ENCODE results near the gene GDPGP1.
"Not testable (repeated sequence)": the region's sequence is repeated elsewhere in the genome, so short reads cannot be mapped to it uniquely, and the experiment has no call there.

GDPGP1 gene

DNA sequence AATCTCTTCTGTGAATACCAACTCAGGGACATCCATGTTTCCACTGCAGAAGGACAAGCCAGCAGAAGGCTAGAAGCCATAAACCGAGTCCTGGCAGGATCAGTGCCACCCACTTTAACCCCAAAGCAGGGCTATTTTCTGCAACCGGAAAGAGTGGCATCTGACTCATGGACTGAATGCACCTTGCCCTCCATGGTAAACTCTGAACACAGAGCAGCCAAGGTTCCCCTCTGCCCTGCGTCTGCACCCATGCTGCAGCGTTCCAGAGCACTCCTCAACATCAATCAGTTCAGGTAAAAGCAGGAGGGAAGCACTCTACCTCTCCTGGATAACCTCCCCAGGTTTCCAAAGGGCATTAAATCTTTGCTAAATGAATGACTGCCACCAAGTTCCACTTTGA lies 30.7 kb downstream of the GDPGP1 start:
- DNase-seq, result peak; percentile 8

DNA sequence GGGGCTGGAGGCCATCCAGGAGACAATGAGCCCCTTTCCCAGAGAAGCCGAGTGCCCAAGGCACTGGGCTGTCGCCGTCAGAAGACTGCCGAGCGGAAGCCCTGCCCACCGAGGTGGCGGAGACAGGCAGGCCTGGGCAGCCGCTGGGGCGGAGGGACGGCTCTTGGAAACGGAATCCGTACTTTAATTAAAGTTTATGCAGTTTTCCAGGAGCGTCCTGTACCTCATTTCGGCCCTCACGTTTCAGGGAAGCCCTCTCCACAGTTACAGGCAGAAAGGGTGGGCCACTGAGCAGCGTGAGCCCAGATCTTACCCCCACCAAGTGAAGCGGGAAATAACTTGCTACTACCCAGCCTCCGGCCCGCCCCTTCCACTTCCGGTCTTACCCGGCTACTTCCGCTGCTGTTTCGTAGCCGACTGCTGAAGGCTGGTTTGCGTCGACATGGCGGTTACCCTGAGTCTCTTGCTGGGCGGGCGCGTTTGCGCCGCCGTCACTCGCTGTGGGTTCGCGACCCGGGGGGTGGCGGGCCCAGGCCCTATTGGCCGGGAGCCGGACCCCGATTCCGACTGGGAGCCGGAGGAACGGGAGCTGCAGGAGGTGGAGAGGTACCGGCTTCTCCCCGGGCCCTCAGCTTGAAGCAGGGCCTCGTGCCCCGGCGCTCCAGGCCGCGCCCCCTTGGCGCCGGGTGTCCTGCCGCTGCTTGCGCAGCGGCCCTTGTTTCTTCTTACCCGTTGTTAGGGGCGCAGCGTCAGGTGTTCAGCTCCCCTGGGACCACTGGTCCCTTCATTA lies 31.5 kb downstream of the GDPGP1 start, which contains the start of gene NGRN:
TSS of gene NGRN (plus strand) at position 402 of the 790 bp plus-strand sequence. CDS start at position 443, 41 bp downstream.
- peak; percentile 87 for DNase-seq

GRCh38 chr15:90266061-90266431 lies 32.0 kb downstream of the GDPGP1 start:
- no peak for DNase-seq

- DNase-seq, result no peak
Observed at GRCh38 chr15:90266485-90266884, 32.5 kb downstream of the GDPGP1 start.

GRCh38 chr15:90268415-90268814 lies 34.4 kb downstream of the GDPGP1 start:
- DNase-seq, result no peak

- no peak for DNase-seq
Observed at GRCh38 chr15:90270502-90271150, 36.6 kb downstream of the GDPGP1 start.

GRCh38 chr15:90271459-90272166 lies 37.6 kb downstream of the GDPGP1 start:
- DNase-seq, result no peak

GRCh38 chr15:90278467-90278866 lies 44.5 kb downstream of the GDPGP1 start:
- DNase-seq, result not testable (repeated sequence)

- DNase-seq, result not testable (repeated sequence)
Observed at GRCh38 chr15:90280743-90281142, 46.7 kb downstream of the GDPGP1 start.

DNA sequence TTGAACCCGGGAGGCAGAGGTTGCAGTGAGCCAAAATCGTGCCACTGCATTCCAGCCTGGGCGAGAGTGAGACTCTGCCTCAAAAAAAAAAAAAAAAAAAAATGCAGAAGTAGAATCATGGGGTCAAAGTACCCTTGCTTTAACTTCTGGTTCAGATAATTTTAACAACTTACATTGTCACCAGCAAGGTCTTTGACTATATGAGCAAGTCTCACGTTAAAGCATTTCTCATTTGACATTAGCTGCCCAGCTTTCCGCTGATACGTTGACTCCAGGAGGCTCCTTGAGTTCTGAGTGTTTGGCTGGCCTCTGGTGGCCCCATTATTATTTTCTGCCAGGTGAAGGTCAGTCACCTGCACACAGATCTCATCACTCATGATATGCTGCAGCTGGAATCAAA lies 47.6 kb downstream of the GDPGP1 start:
- not testable (repeated sequence) for DNase-seq

DNA sequence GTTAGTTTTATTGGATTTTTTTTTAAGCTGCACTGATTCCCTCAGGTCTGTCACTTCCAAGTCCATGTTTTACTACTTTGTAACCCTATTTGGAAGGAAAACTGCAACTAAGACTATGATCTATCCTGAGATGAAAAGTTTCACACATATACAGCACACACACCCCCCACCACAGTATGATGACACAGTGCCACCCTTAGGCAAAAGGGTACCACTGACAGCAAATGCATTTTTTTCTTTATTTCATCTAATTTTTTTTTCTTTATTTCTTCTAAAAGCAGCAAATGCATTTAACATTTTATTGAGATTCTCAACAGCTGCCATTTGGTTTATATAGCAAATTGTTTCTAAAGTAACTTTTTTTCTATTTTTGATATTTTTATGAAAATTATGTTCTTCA lies 52.7 kb downstream of the GDPGP1 start:
- peak; percentile 30 for DNase-seq

DNA sequence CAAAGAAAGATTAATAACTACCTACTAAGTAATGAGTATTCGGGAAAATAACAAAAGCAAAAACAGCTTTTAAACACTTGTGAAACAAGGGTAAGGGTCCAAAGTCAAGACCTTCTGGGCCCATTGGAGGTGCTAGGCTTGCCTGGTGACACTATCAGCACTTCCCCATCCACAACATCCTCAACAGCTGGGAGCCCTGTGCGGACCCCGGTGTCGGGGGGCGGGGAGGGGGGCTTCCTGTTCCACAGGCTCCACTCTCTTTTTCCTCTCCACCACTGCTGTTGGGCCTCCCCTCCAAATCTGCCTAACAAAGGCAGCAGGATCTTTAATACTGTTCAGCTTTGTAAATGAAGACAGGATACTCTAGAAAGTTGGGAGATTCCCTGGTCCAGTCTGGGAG lies 53.1 kb downstream of the GDPGP1 start:
- no peak for DNase-seq

GRCh38 chr15:90287946-90288345 lies 53.9 kb downstream of the GDPGP1 start:
- no peak for DNase-seq

- DNase-seq, result no peak
Observed at GRCh38 chr15:90291679-90292356, 57.8 kb downstream of the GDPGP1 start.

DNA sequence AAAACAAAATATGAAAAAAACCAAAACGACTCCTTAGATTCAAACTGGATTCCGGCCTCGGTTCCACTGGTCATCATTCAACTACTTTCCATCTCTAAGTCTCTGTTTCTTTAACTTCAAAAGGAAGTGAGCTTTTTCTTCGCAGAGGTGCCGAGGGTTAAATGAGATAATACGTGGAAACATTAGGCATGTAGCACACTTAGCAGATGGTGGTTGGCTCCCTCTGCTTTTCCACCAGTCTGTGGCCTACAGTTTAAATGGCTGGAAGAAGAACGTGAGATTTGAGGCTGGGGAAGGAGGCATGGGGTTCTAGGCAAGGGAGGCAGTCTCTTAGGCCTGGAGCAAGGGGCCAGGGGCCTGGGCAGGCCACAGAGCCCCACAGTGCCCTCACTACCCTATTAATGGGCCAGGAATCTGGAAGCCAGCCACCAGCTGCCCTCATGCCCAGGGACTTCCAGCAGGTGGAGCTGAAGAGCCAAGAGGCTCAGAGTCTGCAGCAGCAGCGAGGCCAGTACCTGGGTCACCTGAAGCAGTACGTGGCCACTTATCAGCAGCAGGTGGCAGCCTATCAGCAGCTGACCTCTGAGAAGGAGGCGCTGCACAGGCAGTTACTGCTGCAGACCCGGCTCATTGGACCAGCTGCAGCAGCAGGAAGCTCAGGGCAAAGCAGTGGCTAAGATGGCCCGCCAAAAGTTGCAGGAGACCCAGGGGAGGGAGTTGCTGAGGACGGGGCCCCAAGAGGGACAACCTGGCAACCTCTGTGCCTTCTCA lies 59.2 kb downstream of the GDPGP1 start:
- DNase-seq, result peak; percentile 62

DNA sequence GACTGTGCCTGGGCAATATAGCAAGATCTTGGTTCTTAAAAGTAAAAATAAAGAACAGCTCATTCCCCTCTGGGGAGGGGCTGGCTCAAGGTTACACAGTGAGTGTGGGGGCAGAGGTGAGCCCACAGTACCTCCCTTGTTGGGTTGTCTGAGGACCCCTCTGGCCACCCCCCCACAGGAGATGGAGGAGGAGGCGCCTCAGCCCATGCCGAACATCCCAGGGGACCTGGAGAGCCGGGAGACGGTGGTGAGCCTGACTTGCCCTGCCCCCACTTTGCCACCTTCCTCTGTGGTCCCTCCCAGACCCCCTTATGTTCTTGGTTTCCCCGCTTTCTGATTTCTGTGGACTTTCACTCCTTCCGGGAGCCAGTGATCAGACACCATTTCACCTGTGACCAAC lies 60.1 kb downstream of the GDPGP1 start:
- no peak for DNase-seq

DNA sequence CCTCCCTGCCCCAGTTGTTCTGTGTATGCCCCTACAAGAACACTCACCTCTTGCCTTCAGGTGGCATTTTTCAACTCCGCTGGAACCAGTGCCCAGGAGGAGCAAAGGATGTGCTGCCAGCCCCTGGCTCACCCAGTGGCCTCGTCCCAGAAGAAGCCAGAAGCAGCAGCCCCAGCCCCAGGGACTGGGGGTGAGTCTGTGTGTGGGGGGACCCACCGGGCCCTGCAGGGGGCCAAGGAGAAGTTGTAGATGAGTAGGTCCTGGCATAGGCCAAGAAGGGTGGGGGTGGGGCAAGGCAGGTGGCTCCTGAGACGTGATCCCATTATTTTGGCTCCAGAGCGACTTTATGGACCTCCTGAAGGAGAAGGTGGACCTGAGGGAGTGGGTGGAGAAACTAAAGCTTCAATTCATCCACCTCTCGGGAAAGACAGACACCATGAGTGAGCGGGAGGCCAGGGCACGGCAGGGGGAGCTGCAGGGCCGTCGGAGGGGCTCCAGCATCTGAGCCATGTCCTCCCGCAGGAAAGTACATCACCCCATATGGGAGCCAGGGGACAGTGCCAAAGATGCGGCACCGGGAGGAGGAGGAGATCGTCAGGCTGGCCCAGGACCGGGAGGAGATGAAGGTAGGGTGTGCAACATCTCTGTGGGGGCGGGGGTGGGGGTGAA lies 60.7 kb downstream of the GDPGP1 start:
- DNase-seq, result no peak

- no peak for DNase-seq
Observed at GRCh38 chr15:90295270-90295648, 61.2 kb downstream of the GDPGP1 start.
